HepG2 (cell line): Measurements from ENCODE around the gene RYK. TPM values are rescaled to one million over a fixed set of nuclear protein-coding genes. Genes with fewer than 3 reads are reported as not detected.

Source experiments
- ATAC-seq: fragments of 200-7000 bp; cut with Tn5 transposase; 3 replicates; pipeline ENCODE4 v1.9.1; 2020; ENCODE audit warnings: mild to moderate bottlenecking, moderate library complexity
- BruUV-seq: library from RNA; stranded (reverse); fragments of 400-500 nt; replicated peaks from 2 replicates; lab custom pipeline; 2021; lab: Mats Ljungman, UMichigan
- CTCF ChIA-PET: fragments of 300-600 bp; formaldehyde crosslinking; extraction: SDS; loops from one replicate; lab custom pipeline; 2021; ENCODE audit warnings: low total read pairs, inconsistent platforms, low intra/inter-chr PET ratio; lab: Yijun Ruan, JAX
- POLR2A ChIA-PET: fragments of 350-600 bp; sonication (Branson Sonifier 250); formaldehyde crosslinking; loops from one replicate; lab custom pipeline; 2020; ENCODE audit warnings: antibody characterized with exemption, inconsistent platforms; lab: Yijun Ruan, JAX
- DNase-seq: peaks from one replicate; pipeline ENCODE4 v3.0.0-alpha.2; 2015; ENCODE audit warnings: low spot score
- FAIRE-seq: peaks from 3 replicates; lab custom pipeline; 2011; peaks lifted over from hg19 to GRCh38; lab: Jason Lieb, UNC
- H2AFZ ChIP-seq: one replicate; pipeline ENCODE4 v1.6.1; 2011; ENCODE audit warnings: low read length, inconsistent platforms
- H3K27ac ChIP-seq: fragments of 300-600 bp; 3 replicates; pipeline ENCODE4 v1.8.0; 2011; ENCODE audit warnings: mixed run types, mild to moderate bottlenecking, mixed read lengths, low read length, inconsistent platforms; ENCODE audit not compliant: insufficient read depth; ENCODE audit errors: extremely low read length
- H3K27me3 ChIP-seq, 2 experiments: fragments of 200-600 bp in 1 of 2; 2 replicates in 1 of 2; 3 replicates in 1 of 2; pipeline versions ENCODE4 v1.6.0 to v1.8.0; 2011; ENCODE audit warnings: low read length in 2 of 2, mild to moderate bottlenecking in 2 of 2, moderate library complexity in 2 of 2, inconsistent platforms in 1 of 2; ENCODE audit not compliant: insufficient read depth in 2 of 2, control insufficient read depth in 1 of 2
- H3K36me3 ChIP-seq, 2 experiments: fragments of 200-600 bp in 1 of 2; replicated peaks in 1 of 2; 2 replicates in 1 of 2; 3 replicates in 1 of 2; pipeline versions ENCODE4 v1.5.1 to v1.8.0; 2011; ENCODE audit warnings: low read length in 2 of 2, inconsistent platforms in 1 of 2; ENCODE audit not compliant: insufficient read depth in 2 of 2, control insufficient read depth in 1 of 2
- H3K4me1 ChIP-seq: 2 replicates; pipeline ENCODE4 v1.5.1; 2012; ENCODE audit warnings: low read length, inconsistent platforms; ENCODE audit not compliant: insufficient read depth
- H3K4me2 ChIP-seq: 2 replicates; pipeline ENCODE4 v1.6.0; 2011; ENCODE audit warnings: low read depth, low read length, inconsistent platforms
- H3K4me3 ChIP-seq, 3 experiments: fragments of 200-600 bp in 1 of 3; sonication (generic), shearing (Covaris generic) in 1 of 3; replicated peaks in 1 of 3; 2 replicates each; pipeline ENCODE4 v1.5.1; 2011 to 2016; ENCODE audit warnings: low read length in 3 of 3, inconsistent platforms in 2 of 3, low read depth in 2 of 3, mild to moderate bottlenecking in 2 of 3, control low read depth in 1 of 3, mixed read lengths in 1 of 3; ENCODE audit not compliant: insufficient read depth in 1 of 3
- H3K79me2 ChIP-seq: one replicate; pipeline ENCODE4 v1.6.1; 2011; ENCODE audit warnings: low read length, inconsistent platforms; ENCODE audit not compliant: insufficient read depth
- H3K9ac ChIP-seq: 2 replicates; pipeline ENCODE4 v1.6.0; 2011; ENCODE audit warnings: mild to moderate bottlenecking, low read depth, low read length, inconsistent platforms; ENCODE audit not compliant: insufficient read depth
- H3K9me3 ChIP-seq: 2 replicates; pipeline ENCODE4 v1.5.1; 2012; ENCODE audit warnings: mild to moderate bottlenecking, low read length
- H4K20me1 ChIP-seq: 2 replicates; pipeline ENCODE4 v1.6.0; 2011; ENCODE audit warnings: inconsistent platforms, mild to moderate bottlenecking, low read length, moderate library complexity; ENCODE audit not compliant: insufficient read depth
- GPN1 ChIP-seq: sonication (generic); formaldehyde crosslinking; IDR thresholded peaks from 2 replicates; pipeline ENCODE4 v1.5.1; 2020; ENCODE audit warnings: missing genetic modification reagents, borderline replicate concordance
- GTF2F1 ChIP-seq: fragments of 150-350 bp; IDR thresholded peaks from 2 replicates; pipeline ENCODE4 v1.6.1; 2014; ENCODE audit warnings: low read length
- MIXL1 ChIP-seq: IDR thresholded peaks from 2 replicates; pipeline ENCODE4 v1.6.1; 2016
- MXD1 ChIP-seq: sonication (generic); formaldehyde crosslinking; IDR thresholded peaks from 2 replicates; pipeline ENCODE4 v1.4.0; 2020; ENCODE audit warnings: mild to moderate bottlenecking, missing genetic modification reagents
- NFE2L1 ChIP-seq: sonication (generic); formaldehyde crosslinking; IDR thresholded peaks from 2 replicates; pipeline ENCODE4 v1.4.0; 2020; ENCODE audit warnings: missing genetic modification reagents, mild to moderate bottlenecking, borderline replicate concordance
- SIX1 ChIP-seq: sonication (generic); formaldehyde crosslinking; IDR thresholded peaks from 2 replicates; pipeline ENCODE4 v1.4.0; 2020; ENCODE audit warnings: missing genetic modification reagents, borderline replicate concordance
- SMC3 ChIP-seq: IDR thresholded peaks from 2 replicates; pipeline ENCODE4 v1.6.1; 2011; ENCODE audit warnings: low read length, improper control_type of control experiment
- SP1 ChIP-seq, 2 experiments: fragments of 450-650 bp in 1 of 2; sonication (generic) in 1 of 2; formaldehyde crosslinking in 1 of 2; IDR thresholded peaks; 2 replicates each; pipeline versions ENCODE4 v1.4.0 to v1.6.1; 2016 to 2020; ENCODE audit warnings: missing genetic modification reagents in 1 of 2
- STAG1 ChIP-seq: sonication (generic); formaldehyde crosslinking; IDR thresholded peaks from 2 replicates; pipeline ENCODE4 v1.4.0; 2020; ENCODE audit warnings: missing genetic modification reagents
- TARDBP ChIP-seq: sonication (generic); formaldehyde crosslinking; IDR thresholded peaks from 2 replicates; pipeline ENCODE4 v1.8.0; 2022; ENCODE audit warnings: mild to moderate bottlenecking, missing genetic modification reagents
- THAP8 ChIP-seq: sonication (generic); formaldehyde crosslinking; IDR thresholded peaks from 2 replicates; pipeline ENCODE4 v1.5.1; 2020; ENCODE audit warnings: missing genetic modification reagents, mild to moderate bottlenecking, borderline replicate concordance
- ZNF605 ChIP-seq: sonication (generic); formaldehyde crosslinking; IDR thresholded peaks from 2 replicates; pipeline ENCODE4 v1.8.0; 2022; ENCODE audit warnings: mild to moderate bottlenecking, missing genetic modification reagents
- ZNF883 ChIP-seq: sonication (generic); formaldehyde crosslinking; IDR thresholded peaks from 2 replicates; pipeline ENCODE4 v1.5.1; 2020; ENCODE audit warnings: mild to moderate bottlenecking, missing genetic modification reagents; ENCODE audit errors: not compliant biosample characterization
- WGBS: methylation state at CpG from one replicate; pipeline ENCODE4 v1.1.6; 2017; ENCODE audit warnings: low lambda C conversion rate; 5-methylcytosine and 5-hydroxymethylcytosine counted together
- in situ Hi-C: cut with HindIII; loops from 2 replicates; pipeline ENCODE4 v1.10.0; 2017; ENCODE audit warnings: low pct_unique_long_range_greater_than_20kb; ENCODE audit not compliant: extremely low pct_ligation_motif_present
- intact Hi-C: fragments of 100-400 bp; cut with micrococcal nuclease; formaldehyde crosslinking; loops from one replicate; pipeline ENCODE4 v1.10.0; 2022; ENCODE audit not compliant: unreplicated experiment
- polyA plus RNA-seq, 8 experiments: library from polyadenylated mRNA; depleted of rRNA in 3 of 8; stranded (reverse) in 7 of 8; unstranded in 1 of 8; fragments of >200 nt; fragmentation: Illumina TruSeq in 4 of 8; extraction: Trizol in 4 of 8; gene quantifications; 2 replicates each; pipeline versions ENCODE4 v1.2.1 to v1.2.3, GENCODE V29; 2011 to 2016; ENCODE audit warnings: low read depth in 4 of 8, missing spikeins in 1 of 8, mixed read lengths in 1 of 8; ENCODE audit not compliant: insufficient read depth in 1 of 8
- total RNA-seq, 5 experiments: library from RNA; depleted of rRNA; stranded (reverse); fragments of >200 nt; fragmentation: Illumina TruSeq; extraction: Trizol; gene quantifications; 2 replicates each; pipeline ENCODE4 v1.2.3, GENCODE V29; 2016; ENCODE audit warnings: low read depth in 1 of 5
- TF ChIP-seq, protein P1 (sequence below): sonication (generic); formaldehyde crosslinking; IDR thresholded peaks from 2 replicates; pipeline ENCODE4 v1.5.0; 2020; ENCODE audit warnings: mild to moderate bottlenecking, missing genetic modification reagents, moderate library complexity

RYK gene
- total and polyA plus RNA-seq, 2 of the 13 experiments (the other 11 are each of a cell fraction or from before 2014, with no cell fraction given), result 35.0 to 66.2 TPM

GRCh38 chr3:134211797-134212196 lies 38.9 kb downstream of the RYK start:
- H4K20me1 ChIP-seq, result peaks cover 11% of the 10 kb centered on the region
- H3K27me3 ChIP-seq, result no peaks in the 10 kb centered on the region
- CTCF ChIA-PET, result interaction anchor here (1.2 to 1.3 kb wide), 3 partner anchors 14 to 97 kb away, joined by 3 to 4 read pairs (median 3); no protein-coding TSS in a partner anchor
- H3K4me2 ChIP-seq, result no peak overlapping the region
- in situ Hi-C loops, result loop anchor here (5.0 to 10.0 kb wide), 2 partner anchors 91 to 263 kb away; no protein-coding TSS in a partner anchor
- no peaks in the 10 kb centered on the region for H3K4me1 ChIP-seq
- H3K4me3 ChIP-seq, result no peak overlapping the region
- DNase-seq (peak; percentile 15), FAIRE-seq (peak; percentile 70), ATAC-seq (peak; percentile 79)
- WGBS, result 75% methylated on average over 2 of the region's 2 CpGs
- TF ChIP-seq MXD1 (no peak), SMC3 (peak; percentile 15; the same call in 1 of the 2 replicates), STAG1 (CRISPR knock-in tag) (peak; percentile 46; the same call in 1 of the 2 replicates)
- TF ChIP-seq, protein P1, sequence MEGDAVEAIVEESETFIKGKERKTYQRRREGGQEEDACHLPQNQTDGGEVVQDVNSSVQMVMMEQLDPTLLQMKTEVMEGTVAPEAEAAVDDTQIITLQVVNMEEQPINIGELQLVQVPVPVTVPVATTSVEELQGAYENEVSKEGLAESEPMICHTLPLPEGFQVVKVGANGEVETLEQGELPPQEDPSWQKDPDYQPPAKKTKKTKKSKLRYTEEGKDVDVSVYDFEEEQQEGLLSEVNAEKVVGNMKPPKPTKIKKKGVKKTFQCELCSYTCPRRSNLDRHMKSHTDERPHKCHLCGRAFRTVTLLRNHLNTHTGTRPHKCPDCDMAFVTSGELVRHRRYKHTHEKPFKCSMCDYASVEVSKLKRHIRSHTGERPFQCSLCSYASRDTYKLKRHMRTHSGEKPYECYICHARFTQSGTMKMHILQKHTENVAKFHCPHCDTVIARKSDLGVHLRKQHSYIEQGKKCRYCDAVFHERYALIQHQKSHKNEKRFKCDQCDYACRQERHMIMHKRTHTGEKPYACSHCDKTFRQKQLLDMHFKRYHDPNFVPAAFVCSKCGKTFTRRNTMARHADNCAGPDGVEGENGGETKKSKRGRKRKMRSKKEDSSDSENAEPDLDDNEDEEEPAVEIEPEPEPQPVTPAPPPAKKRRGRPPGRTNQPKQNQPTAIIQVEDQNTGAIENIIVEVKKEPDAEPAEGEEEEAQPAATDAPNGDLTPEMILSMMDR, result peak; percentile 60
- no peak overlapping the region for H2AFZ ChIP-seq
- H3K9ac ChIP-seq, result no peak overlapping the region
- no TSS peak for BruUV-seq
- intact Hi-C loops, result loop anchor here (2.0 to 5.0 kb wide), 3 partner anchors 87 to 261 kb away; no protein-coding TSS in a partner anchor
- peaks cover 6 to 31% of the 10 kb centered on the region in 2 experiments for H3K36me3 ChIP-seq
- H3K79me2 ChIP-seq, result peaks cover 2% of the 10 kb centered on the region
- no peaks in the 10 kb centered on the region for H3K9me3 ChIP-seq
- no peak overlapping the region for H3K27ac ChIP-seq
- POLR2A ChIA-PET, result no interaction called here

GRCh38 chr3:134205451-134205850 lies 45.2 kb downstream of the RYK start:
- in situ Hi-C loops, result no loop called here
- BruUV-seq, result no TSS peak
- H3K4me2 ChIP-seq, result no peak overlapping the region
- no peak for FAIRE-seq
- no peak overlapping the region for H3K27ac ChIP-seq
- DNase-seq, result no peak
- no peak overlapping the region for H2AFZ ChIP-seq
- no peak overlapping the region for H3K4me3 ChIP-seq
- H3K9me3 ChIP-seq, result no peaks in the 10 kb centered on the region
- ChIA-PET CTCF (no interaction called here), POLR2A (no interaction called here)
- peaks cover 10 to 43% of the 10 kb centered on the region in 2 experiments for H3K36me3 ChIP-seq
- H3K4me1 ChIP-seq, result no peaks in the 10 kb centered on the region
- no peak for ATAC-seq
- H3K79me2 ChIP-seq, result no peaks in the 10 kb centered on the region
- no peak overlapping the region for H3K9ac ChIP-seq
- intact Hi-C loops, result no loop called here
- WGBS, result 97% methylated on average over 4 of the region's 4 CpGs
- no peaks in the 10 kb centered on the region for H4K20me1 ChIP-seq
- no peaks in the 10 kb centered on the region for H3K27me3 ChIP-seq
- TF ChIP-seq ZNF605 (no peak), GTF2F1 (no peak), ZNF883 (no peak), SP1 (IDR thresholded peaks at IDR 0.05) (no peak), SP1 (CRISPR knock-in tag; IDR thresholded peaks at IDR 0.05) (no peak), TARDBP (CRISPR knock-in tag) (no peak), THAP8 (CRISPR knock-in tag) (no peak), SIX1 (CRISPR knock-in tag) (no peak), MIXL1 (no peak), GPN1 (CRISPR knock-in tag) (no peak), MXD1 (no peak), NFE2L1 (no peak)
